LNCaP clone FGC (cell line): ENCODE data around the gene AQP12B.

Source experiments
- DNase-seq: peaks from one replicate; pipeline ENCODE4 v3.0.0-alpha.2; 2011; ENCODE audit warnings: low read depth
- H3K4me3 ChIP-seq: 2 replicates; pipeline ENCODE4 v1.5.1; 2011; ENCODE audit warnings: mild to moderate bottlenecking, low read depth, low read length, control low read depth
- CTCF ChIP-seq: IDR thresholded peaks from 2 replicates; pipeline ENCODE4 v1.5.1; 2012; ENCODE audit warnings: mild to moderate bottlenecking; ENCODE audit not compliant: control insufficient read depth, insufficient read depth; ENCODE audit errors: extremely low read depth

The AQP12B gene

GRCh38 chr2:240651185-240651584 is 31.5 kb downstream of the AQP12B start:
- no peak overlapping the region for H3K4me3 ChIP-seq
- no peak for TF ChIP-seq CTCF
- no peak for DNase-seq

- DNase-seq, result no peak
- TF ChIP-seq CTCF, result no peak
Observed at GRCh38 chr2:240650254-240650965, 32.3 kb downstream of the AQP12B start.

DNA sequence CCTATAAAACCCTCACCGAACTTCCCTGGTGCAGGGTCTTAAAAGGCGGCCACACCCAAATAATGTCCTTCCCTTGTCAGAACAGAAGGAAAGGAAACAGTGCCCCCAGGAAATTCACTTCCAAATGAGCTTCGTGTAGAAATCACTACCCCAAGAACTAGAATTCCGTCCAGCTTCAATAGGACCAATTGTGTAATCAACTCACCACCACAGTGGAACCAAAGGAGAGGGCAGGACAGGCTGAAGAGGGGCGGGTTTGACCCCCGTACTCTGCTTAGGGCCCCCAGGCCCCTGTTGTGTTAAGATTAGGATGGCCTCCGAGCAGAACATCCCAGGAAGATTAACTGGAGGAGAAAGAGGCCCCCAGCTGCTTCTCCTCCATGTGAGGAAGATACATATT is 33.4 kb downstream of the AQP12B start:
- no peak for TF ChIP-seq CTCF
- H3K4me3 ChIP-seq, result no peak overlapping the region

More at GRCh38 chr2:240650254-240650965, 32.3 kb downstream of the AQP12B start:
- no peak overlapping the region for H3K4me3 ChIP-seq

DNA sequence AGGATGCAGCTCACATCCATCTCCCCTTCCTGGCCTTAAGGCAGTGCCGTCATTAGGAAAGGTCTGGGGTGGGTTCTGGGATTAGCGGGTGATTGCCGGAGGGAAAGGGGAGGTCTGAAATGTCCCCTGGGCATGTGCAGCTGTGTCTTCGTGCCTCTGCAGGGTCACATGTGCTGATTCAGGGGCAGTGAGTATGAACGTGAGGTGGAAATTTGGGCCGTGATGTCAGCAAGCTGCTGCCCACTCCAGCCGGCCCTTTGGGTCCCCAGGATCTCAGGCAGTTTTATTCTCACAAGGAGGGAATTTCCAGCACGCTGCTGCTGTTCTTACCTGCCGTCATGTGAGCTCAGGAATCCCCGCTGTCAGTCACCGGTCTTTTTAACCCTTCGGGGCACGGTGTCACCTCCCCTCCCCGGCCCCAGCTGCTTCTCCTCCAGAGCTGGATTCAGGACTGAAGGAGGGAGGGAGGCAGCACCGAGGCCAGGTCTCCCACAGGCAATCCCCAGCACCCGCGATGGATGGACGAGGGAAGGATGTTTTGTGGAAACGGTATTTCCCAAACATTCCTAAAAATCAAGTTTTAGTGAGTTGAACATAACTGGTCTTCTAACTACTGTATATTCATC is 33.9 kb downstream of the AQP12B start:
- no peak for TF ChIP-seq CTCF
- no peak for DNase-seq
- no peak overlapping the region for H3K4me3 ChIP-seq

More for the DNA sequence above, 33.4 kb downstream of the AQP12B start:
- no peak for DNase-seq

DNA sequence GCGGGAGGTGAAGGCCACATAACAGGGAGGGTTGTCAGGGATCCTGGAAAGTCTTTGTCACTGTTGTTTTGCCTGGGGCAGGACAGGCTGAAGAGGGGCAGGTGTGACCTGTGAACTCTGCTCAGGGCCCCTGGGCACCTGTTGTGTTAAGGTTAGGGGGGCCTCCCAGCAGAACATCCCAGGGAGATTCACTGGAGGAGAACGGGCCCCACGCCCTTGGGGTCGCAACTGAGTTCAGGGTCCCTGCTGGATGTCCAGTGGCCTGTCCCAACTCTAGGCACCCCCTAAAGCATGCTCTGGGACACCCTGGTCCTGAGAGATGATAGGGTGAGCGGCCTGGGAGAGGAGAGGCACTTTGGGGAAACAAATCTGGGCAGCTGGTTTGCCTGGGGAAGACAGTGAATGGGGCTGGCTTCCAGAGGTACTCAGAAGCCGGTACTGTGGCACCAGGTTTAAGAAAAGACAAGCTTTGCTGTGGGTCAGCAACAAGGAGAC is 34.5 kb downstream of the AQP12B start:
- DNase-seq, result no peak
- H3K4me3 ChIP-seq, result no peak overlapping the region
- TF ChIP-seq CTCF, result no peak

- H3K4me3 ChIP-seq, result no peak overlapping the region
- no peak for TF ChIP-seq CTCF
- DNase-seq, result no peak
Observed at GRCh38 chr2:240647503-240648154, 35.1 kb downstream of the AQP12B start.
